Colon (tissue), 2 donors: Measurements from ENCODE around the gene CYP2W1.
"Not testable (repeated sequence)": the region's sequence is repeated elsewhere in the genome, so short reads cannot be mapped to it uniquely, and the experiment has no call there.

Experiments
- FAIRE-seq: peaks from 2 replicates; lab custom pipeline; 2012; peaks lifted over from hg19 to GRCh38; lab: Jason Lieb, UNC
- donor health status: control.
- donor health status: control.

CYP2W1 gene

GRCh38 chr7:1028775-1029636 lies 46.0 kb downstream of the CYP2W1 start:
- no peak for FAIRE-seq

GRCh38 chr7:1029637-1030443 lies 46.9 kb downstream of the CYP2W1 start:
- FAIRE-seq, result no peak

GRCh38 chr7:1030444-1031070 lies 47.6 kb downstream of the CYP2W1 start:
- FAIRE-seq, result no peak

- no peak for FAIRE-seq
Measured at GRCh38 chr7:1031716-1032455, 48.9 kb downstream of the CYP2W1 start.

- no peak for FAIRE-seq
Measured at GRCh38 chr7:1032536-1033181, 49.7 kb downstream of the CYP2W1 start.

- no peak for FAIRE-seq
Measured at GRCh38 chr7:1033546-1034145, 50.7 kb downstream of the CYP2W1 start.

GRCh38 chr7:1034769-1035168 lies 51.8 kb downstream of the CYP2W1 start:
- not testable (repeated sequence) for FAIRE-seq

GRCh38 chr7:1036164-1036928 lies 53.4 kb downstream of the CYP2W1 start:
- FAIRE-seq, result not testable (repeated sequence)
